GM19025 (cell line): ENCODE results near the gene CTDSP1.
A peak's percentile ranks its signal among the peaks of the same experiment; 100 is the strongest.

ENCODE experiments used
- ATAC-seq: cut with Tn5 transposase; IDR thresholded peaks from one replicate; pipeline ENCODE4 v1.9.1; 2021; ENCODE audit warnings: mild to moderate bottlenecking, low read depth, moderate library complexity; ENCODE audit not compliant: unreplicated experiment

The CTDSP1 gene

DNA sequence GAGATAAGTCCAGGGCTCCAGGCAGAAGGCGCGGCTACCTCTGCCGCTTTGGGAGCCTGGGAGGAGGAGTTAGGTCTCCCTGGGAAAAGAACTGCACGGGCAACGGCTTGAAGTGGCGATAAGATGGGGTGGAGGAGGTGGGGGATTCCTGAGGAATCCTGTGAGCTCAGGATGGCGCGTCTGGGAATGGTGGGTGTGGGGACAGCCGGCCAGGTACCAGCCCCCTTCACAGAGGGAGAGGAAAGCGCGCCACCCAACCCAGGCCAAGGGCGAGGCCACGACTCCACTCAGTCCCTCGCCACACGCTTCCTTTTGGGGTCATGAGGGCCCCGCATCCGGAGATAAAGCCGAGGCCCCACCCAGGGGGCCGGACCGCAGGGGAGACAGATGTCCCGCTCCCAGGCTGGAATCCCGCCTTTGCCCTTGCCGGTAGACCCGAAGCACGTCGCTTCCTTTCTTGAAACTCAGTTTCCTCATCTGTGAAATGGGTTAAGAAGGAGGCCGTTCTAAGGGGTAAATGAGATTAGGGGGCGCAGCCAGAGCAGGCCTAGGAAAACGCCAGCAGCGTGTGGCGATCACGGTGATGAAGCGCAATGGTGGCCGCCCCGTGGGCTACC lies 1.7 kb upstream of the CTDSP1 start:
- peak; percentile 18 for ATAC-seq

GRCh38 chr2:218398437-218399390 lies 954 bp upstream of the CTDSP1 start:
- ATAC-seq: peak; percentile 19

DNA sequence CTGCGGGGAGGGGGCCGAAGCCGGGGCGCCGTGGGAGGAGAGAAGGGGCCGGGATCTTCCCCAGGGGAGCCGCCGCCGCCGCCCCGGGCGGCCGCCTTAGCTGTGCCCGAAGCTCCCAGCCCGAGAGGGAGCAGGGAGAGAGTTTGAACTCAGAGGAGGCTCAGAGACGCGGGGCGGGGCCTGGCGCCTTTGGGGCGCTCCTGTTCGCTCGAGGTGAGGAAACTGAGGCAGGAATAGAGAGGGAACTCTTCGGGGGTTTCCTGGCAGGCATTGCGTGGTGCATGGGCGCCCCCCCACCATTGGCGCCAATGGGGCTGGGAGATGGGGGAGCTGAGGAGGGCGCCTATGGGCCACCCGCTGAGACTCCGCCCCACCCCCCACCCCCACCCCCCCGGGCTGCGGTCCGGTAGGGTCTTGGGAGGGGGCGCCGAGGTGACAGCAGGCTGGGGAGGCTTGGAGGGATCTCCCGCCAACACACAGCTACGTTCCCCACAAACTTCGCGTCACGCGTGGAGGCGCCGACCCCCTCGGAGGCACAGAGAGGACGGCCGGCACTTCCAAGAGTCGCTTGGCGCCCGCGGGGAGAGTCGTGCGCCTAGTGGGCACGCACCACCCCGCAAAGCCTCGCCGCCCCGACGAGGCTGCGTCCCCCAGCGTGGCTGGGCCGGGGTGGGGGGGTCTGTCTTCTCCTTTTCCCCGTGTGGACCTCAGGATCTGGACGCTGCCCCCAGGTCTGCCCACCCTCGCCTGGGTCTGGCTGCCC lies 680 bp downstream of the CTDSP1 start:
- ATAC-seq: no peak

- no peak for ATAC-seq
Observed at GRCh38 chr2:218400930-218401881, 1.5 kb downstream of the CTDSP1 start.

GRCh38 chr2:218401890-218402289 lies 2.2 kb downstream of the CTDSP1 start:
- no peak for ATAC-seq

- no peak for ATAC-seq
Observed at GRCh38 chr2:218402491-218402901, 2.8 kb downstream of the CTDSP1 start.

GRCh38 chr2:218402911-218403411 lies 3.3 kb downstream of the CTDSP1 start:
- no peak for ATAC-seq

DNA sequence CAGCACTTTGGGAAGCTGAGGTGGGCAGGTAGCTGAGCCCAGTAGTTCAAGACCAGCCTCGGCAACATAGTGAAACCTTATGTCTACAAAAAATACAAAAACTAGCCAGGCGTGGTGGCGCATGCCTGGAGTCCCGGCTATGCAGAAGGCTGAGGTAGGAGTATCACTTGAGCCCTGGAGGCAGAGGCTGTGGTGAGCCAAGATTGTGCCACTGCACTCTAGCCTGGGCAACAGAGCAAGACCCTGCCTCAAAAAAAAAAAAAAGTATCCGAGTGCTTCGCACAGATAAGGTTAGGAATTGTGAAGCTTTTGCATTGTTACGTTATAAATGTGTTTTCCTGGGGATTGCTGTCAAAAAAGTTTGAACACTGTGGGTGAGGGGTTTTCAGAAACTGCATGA lies 4.1 kb downstream of the CTDSP1 start:
- no peak for ATAC-seq

GRCh38 chr2:218404351-218405085 lies 4.8 kb downstream of the CTDSP1 start:
- no peak for ATAC-seq

GRCh38 chr2:218405086-218405745 lies 5.5 kb downstream of the CTDSP1 start:
- ATAC-seq: no peak

- ATAC-seq: no peak
Observed at GRCh38 chr2:218405746-218406208, 6.1 kb downstream of the CTDSP1 start.

GRCh38 chr2:218406209-218406948 lies 6.7 kb downstream of the CTDSP1 start:
- peak; percentile 83 for ATAC-seq

GRCh38 chr2:218406949-218407618 lies 7.4 kb downstream of the CTDSP1 start:
- ATAC-seq: no peak

- no peak for ATAC-seq
Observed at GRCh38 chr2:218407717-218408116, 8.0 kb downstream of the CTDSP1 start.

- no peak for ATAC-seq
Observed at GRCh38 chr2:218418321-218418716, 18.7 kb downstream of the CTDSP1 start.

GRCh38 chr2:218418717-218419458 lies 19.2 kb downstream of the CTDSP1 start, which contains the start of gene VIL1:
VIL1 (plus strand) TSS chr2:218419123; CDS start chr2:218423779, 4,656 bp downstream.
- ATAC-seq: no peak
